NCI-H526 (cell line): Measurements from ENCODE around the gene GLTP.
"Not testable (repeated sequence)": the region's sequence is repeated elsewhere in the genome, so short reads cannot be mapped to it uniquely, and the experiment has no call there.

Source experiments
- DNase-seq, 2 experiments: peaks; one replicate each; lab custom pipeline; 2025; lab: John Stamatoyannopoulos, UW

Gene GLTP

DNA sequence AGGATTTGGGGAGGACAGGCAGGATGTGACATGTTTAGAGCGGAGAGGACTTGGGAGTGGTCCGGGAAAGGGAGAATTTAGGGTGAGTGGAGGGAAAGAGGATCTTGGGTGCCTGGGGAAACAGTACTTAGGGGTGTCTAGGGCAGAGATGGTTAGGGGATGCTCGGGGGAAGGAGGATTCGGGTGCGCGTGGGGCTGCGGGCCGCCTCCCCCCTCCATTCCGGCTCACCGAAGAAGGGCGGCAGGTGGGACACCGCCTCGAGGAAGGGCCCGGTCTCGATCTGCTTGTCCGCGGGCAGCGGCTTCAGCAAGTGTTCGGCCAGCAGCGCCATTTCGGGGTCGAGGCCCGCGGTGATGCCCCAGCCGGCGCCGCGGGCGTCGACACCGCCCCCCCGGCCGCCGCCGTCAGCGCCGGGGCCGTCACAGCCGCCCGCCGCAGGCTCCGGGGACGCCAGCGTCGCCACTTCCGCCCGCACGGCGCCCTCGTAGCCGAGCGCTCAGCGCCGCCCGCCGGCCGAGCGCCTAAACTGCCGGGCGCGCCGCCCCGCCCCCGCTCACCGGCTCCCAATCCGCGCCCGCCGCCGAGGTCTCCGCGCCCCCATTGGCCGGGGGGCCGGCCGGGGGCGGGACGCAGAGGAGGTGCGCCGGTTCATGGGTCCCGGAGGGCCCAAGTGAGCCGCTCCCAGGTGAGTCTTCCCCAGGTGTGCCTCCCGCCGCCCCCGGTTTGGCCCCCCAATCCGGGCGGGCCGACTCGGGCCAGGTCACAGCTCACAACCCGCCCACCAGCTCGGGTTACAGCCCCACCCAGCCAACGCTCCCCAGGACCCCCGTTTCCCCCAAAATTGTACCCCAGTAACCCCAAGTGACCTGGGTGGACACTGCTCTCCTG is at the start of gene GLTP:
GLTP (minus strand) TSS at position 499 of the 889 bp plus-strand sequence; CDS start at position 332, 167 bp downstream.
- DNase-seq, result peak; percentile 38 to 95

GRCh38 chr12:109929326-109929725 is 49.0 kb upstream of the GLTP start:
- DNase-seq, result not testable (repeated sequence)

DNA sequence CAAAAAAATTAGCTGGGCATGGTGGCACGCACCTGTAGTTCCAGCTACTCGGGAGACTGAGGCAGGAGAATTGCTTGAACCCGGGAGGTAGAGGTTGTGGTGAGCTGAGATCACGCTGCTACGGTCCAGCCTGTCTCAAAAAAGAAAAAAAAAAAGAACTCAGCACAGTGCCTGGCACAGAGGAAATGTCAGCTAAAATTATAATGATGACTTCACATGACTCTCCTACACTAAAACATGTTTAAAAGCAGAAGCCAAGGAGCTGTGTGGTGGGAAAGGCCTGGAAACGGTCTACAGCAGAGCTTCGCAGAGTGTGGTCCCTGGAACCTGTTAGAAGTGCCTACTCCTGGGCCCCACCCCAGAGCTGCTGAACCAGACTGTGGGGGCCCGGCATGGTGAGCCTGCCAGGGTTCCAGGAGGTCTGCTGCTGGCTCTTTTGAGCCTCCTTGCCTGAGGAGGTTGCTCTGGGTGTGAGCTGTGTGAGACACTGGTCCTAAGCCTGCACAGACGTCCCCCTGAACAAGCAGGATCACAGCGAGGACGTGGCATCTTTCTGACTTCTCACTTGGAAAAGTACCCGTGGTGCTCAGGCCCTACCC is 47.8 kb upstream of the GLTP start:
- no peak for DNase-seq

GRCh38 chr12:109927622-109928021 is 47.3 kb upstream of the GLTP start:
- peak in 1 of 2 experiments; percentile 35 for DNase-seq

DNA sequence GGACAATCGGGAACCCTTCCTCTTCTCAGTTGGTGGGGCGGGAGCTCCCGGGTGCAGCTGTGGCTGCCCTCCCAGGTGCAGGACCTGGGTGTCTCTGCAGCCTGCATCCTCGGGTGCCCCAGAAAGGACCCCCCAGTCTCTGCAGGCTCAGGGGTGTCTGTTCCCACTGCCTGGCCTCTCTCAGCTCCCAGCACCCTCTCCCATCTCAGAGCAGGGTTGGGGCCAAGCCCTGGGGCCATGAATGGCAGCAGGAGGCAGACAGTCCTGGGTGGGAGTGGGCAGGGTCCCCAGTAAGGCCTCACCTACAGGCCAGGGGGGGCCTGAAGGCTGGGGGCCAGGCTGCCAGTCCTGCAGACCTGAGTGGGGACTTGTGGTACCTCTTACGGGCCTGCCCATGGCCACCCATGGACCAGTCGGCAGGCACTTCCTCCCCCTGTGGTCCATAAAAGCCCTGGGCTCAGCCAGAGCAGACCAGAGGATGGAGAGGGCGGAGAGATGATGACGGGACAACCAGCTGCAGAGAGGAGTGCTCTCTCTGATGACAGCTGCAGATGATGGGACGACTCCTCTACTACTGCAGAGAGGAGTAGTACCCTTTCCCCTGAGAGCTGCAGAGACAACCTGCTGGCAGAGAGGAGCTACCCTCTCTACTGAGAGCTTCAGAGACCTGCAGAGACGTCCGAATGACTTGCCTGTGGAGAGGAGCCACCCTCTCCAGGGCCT is 46.3 kb upstream of the GLTP start:
- no peak for DNase-seq

DNA sequence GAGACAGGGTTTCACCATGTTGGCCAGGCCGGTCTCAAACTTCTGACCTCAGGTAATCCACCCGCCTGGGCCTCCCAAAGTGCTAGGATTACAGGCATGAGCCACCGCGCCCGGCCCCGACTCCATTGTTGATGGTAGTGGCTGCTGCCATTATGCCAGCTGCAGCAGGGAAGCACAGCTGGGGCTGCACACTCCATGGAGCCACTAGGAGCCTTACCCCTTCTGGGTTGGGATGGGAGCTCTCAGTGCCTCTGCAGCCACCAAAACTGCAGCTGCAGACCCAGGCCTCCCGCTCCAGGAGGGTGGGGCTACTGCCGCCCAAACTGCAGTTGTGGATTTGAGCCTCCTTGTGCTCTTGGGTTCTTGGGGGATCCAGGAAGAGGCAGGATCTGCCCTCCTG is 45.7 kb upstream of the GLTP start:
- no peak for DNase-seq

GRCh38 chr12:109925185-109925840 is 45.0 kb upstream of the GLTP start:
- peak in 1 of 2 experiments; percentile 49 for DNase-seq

- peak; percentile 81 to 94 for DNase-seq
Observed at GRCh38 chr12:109923481-109924245, 43.3 kb upstream of the GLTP start.

DNA sequence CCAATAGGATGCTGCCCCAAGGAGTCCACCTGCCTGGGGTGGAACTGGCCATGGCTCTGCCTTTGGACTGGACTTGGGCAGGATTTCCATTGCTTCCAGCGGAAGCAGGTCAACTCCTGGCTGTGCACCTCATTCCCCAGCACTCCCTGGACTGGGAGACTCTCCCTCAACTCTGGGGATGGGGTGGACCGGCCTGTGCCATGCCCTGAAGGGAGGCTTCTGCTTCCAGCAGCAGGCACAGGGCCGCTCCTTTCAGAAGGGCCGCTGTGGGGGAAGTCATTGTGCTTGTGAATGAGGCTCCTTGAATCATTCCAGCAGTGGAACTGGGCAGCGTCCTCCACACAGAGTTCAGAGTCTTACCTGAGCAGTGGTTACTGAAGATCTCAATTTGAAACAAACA is 42.7 kb upstream of the GLTP start:
- DNase-seq, result peak in 1 of 2 experiments; percentile 36

- no peak for DNase-seq
Observed at GRCh38 chr12:109921982-109922381, 41.6 kb upstream of the GLTP start.

DNA sequence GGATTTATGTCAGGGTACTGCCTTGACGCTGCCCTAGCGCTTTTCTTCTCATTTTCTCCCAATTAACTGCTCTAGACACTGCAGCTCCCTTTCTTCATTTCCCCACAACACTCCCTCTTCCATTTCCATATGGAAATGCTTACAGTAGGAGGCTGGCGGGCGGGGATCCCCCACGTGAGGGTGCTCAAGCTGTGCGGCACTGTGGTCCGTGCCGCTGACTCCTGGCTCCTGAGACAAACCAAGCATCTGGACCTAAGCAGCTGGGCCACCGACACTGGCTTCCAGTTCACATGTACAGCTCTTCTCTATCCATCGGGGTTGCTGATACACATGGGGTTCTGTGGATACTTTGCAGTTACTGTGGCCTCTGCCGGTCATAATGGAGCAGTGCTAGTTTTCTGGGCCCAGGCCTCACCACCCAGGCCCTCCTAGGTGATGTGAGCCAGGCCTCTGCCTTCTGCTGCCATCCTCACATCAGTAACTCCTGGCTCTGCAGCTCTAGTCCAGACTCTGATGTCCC is 40.0 kb upstream of the GLTP start:
- peak; percentile 21 to 64 for DNase-seq

- DNase-seq, result no peak
Observed at GRCh38 chr12:109919456-109919855, 39.1 kb upstream of the GLTP start.

GRCh38 chr12:109916045-109916444 is 35.7 kb upstream of the GLTP start:
- no peak for DNase-seq

GRCh38 chr12:109915171-109916040 is 35.1 kb upstream of the GLTP start:
- DNase-seq, result no peak

DNA sequence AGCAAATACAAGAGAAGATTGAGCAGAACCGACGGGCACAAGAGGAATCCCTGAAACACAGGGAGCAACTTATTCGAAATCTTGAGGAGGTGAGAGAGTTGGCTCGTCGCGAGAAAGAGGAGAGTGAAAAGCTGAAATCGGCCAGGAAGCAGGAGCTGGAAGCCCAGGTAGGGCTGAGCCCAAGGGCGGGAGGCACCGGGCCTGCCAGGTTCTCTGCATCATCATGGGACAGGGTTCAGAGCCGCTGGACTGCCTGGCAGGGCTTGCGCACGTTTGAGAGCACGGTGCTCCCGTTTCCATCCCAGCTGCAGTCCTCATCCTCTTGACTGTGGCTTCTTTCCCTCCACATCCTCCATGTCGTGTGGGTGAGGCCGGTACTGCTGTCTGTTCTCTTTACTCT is 34.1 kb upstream of the GLTP start:
- no peak for DNase-seq

- no peak for DNase-seq
Observed at GRCh38 chr12:109912855-109913321, 32.5 kb upstream of the GLTP start.

DNA sequence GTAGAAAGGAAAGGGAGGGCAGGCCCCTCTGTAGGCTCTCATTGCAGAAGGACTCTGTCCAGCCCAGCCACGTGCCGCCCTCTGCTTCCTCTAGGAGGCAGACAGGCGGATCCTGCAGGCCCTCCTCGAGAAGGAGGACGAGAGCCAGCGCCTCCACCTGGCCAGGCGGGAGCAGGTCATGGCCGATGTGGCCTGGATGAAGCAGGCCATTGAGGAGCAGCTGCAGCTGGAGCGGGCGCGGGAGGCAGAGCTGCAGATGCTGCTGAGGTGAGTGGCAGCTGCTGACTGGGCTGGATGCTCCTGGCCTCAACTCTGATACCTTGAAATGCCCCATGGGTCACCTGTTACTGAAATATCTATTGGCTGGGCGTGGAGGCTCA is 30.6 kb upstream of the GLTP start:
- DNase-seq, result peak in 1 of 2 experiments; percentile 43

GRCh38 chr12:109910254-109910968 is 30.1 kb upstream of the GLTP start:
- DNase-seq, result no peak

DNA sequence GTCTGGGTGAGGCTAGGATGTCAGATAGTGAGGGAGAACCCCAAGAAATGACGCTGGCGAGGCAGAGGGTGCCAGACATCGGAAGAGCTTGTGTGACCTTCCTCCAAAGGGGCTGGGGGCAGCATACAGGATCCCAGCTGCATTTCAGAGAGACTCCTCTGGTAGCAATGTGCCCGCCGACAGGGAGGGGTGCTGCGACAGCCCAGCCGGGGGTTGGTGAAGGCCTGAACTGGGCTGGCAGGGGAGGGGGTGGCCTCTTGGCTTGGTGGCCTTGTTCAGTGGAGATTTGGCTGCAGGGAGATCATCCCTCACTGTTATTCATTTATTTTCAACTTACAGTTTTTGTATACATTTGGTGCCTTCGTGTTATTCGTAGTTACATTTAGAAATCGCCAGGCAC is 25.0 kb upstream of the GLTP start:
- DNase-seq, result no peak
